ENCODE measurements around the gene THRB.

- no peak for TF ChIP-seq CTCF (IDR thresholded peaks at IDR 0.05)
- no peak for TF ChIP-seq POLR2A (IDR thresholded peaks at IDR 0.05)
Measured at GRCh38 chr3:24294150-24294549, 200.5 kb downstream of the THRB start.
